Gastrocnemius medialis (tissue), 4 donors: Measurements from ENCODE around the gene GOPC. TPM values are rescaled to one million over a fixed set of nuclear protein-coding genes. Genes with fewer than 3 reads are reported as not detected.

Experiments used
- ATAC-seq, 2 donors: fragments of 150-250 bp; one replicate each; pipeline ENCODE4 v1.9.1; 2016
- DNase-seq, 2 donors: peaks; one replicate each; pipeline ENCODE4 v3.0.0-alpha.2; 2019
- H3K27ac ChIP-seq, 4 donors: fragments of 200-600 bp; sonication (generic); 1 replicate in 1 of 4; 2 replicates in 3 of 4; pipeline ENCODE4 v1.5.1; 2016 to 2018; ENCODE audit warnings: mild to moderate bottlenecking in 2 of 4, moderate library complexity in 1 of 4
- H3K27me3 ChIP-seq, 3 donors: fragments of 200-600 bp; sonication (generic) in 2 of 3; 1 replicate in 1 of 3; 2 replicates in 2 of 3; pipeline versions ENCODE4 v1.5.1 to v1.6.0; 2016 to 2019; ENCODE audit warnings: mild to moderate bottlenecking in 1 of 3, moderate library complexity in 1 of 3
- H3K36me3 ChIP-seq, 2 donors: fragments of 200-600 bp; sonication (generic) in 1 of 2; one replicate each; pipeline ENCODE4 v1.5.1; 2017 to 2018
- H3K4me1 ChIP-seq, 2 donors: fragments of 200-600 bp; sonication (generic) in 1 of 2; one replicate each; pipeline ENCODE4 v1.5.1; 2016 to 2017; ENCODE audit warnings: mild to moderate bottlenecking in 2 of 2
- H3K4me3 ChIP-seq, 4 donors: fragments of 200-600 bp; sonication (generic) in 3 of 4; 1 replicate in 1 of 4; 2 replicates in 3 of 4; pipeline ENCODE4 v1.5.1; 2016 to 2019; ENCODE audit warnings: mild to moderate bottlenecking in 2 of 4
- H3K9me3 ChIP-seq, 3 donors: fragments of 200-600 bp; sonication (generic) in 2 of 3; 1 replicate in 1 of 3; 2 replicates in 2 of 3; pipeline ENCODE4 v1.5.1; 2016 to 2019
- POLR2A ChIP-seq, 2 donors: fragments of 450-650 bp; IDR thresholded peaks; one replicate each; pipeline ENCODE4 v1.6.1; 2017; ENCODE audit warnings: antibody characterized with exemption in 2 of 2, mild to moderate bottlenecking in 2 of 2, moderate library complexity in 2 of 2
- in situ Hi-C, 4 donors: fragments of 200-750 bp; cut with MboI; loops; one replicate each; pipeline versions ENCODE4 v1.15.0 to v1.8.0; 2017; ENCODE audit warnings: low sequenced_read_pairs in 4 of 4
- intact Hi-C: fragments of 100-400 bp; cut with DNase I; formaldehyde crosslinking; loops from one replicate; pipeline ENCODE4 v1.15.1; 2023; ENCODE audit warnings: low total_unique reads
- total RNA-seq, 4 donors: library from RNA; depleted of rRNA; stranded (reverse); fragments of >200 nt; gene quantifications; one replicate each; pipeline versions ENCODE4 v1.1.0 to v1.2.3, GENCODE V29; 2016
- TF ChIP-seq, protein P1 (sequence below), 5 experiments: fragments of 450-650 bp in 3 of 5; fragments of 200-600 bp in 2 of 5; sonication (generic) in 2 of 5; IDR thresholded peaks in 4 of 5; conservative IDR thresholded peaks in 1 of 5; 1 replicate in 4 of 5; 2 replicates in 1 of 5; pipeline ENCODE4 v1.5.1; 2016 to 2019; ENCODE audit warnings: antibody characterized with exemption in 5 of 5, mild to moderate bottlenecking in 3 of 5, moderate library complexity in 3 of 5

GOPC gene
- total RNA-seq, 4 donors from 2014 or later: 12.0 to 19.3 (median 13.6) TPM

DNA sequence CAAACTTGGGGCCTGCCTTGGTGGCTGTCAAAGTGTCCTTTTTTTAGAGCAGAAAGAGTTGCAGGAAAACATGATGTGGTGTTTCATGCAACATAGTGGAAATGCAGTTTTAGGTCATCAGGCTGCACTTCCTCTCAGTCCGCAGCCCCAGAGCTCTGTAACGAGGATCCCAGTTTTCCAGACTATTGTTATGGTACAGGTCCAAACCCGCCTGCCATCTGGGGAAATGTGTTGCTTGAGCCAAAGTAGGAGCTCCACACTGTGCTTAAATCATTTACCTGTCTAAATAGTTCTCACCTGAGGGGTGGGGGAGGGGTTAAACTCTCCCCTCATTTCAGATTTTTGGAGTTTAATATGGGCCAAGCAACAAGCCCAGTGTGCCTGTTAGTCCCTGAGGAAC lies 59.8 kb downstream of the GOPC start:
- no peak overlapping the region for H3K27ac ChIP-seq
- ATAC-seq (no peak), DNase-seq (no peak)
- H3K27me3 ChIP-seq: no peaks in the 10 kb centered on the region
- H3K9me3 ChIP-seq: no peaks in the 10 kb centered on the region
- H3K4me1 ChIP-seq: peaks cover 10% of the 10 kb centered on the region in 2 donors
- peaks cover 0 to 13% of the 10 kb centered on the region in 2 donors for H3K36me3 ChIP-seq
- no peak overlapping the region for H3K4me3 ChIP-seq
- intact Hi-C loops: no loop called here
- in situ Hi-C loops: no loop called here
- no peak for TF ChIP-seq POLR2A (IDR thresholded peaks at IDR 0.05)
- TF ChIP-seq, protein P1, sequence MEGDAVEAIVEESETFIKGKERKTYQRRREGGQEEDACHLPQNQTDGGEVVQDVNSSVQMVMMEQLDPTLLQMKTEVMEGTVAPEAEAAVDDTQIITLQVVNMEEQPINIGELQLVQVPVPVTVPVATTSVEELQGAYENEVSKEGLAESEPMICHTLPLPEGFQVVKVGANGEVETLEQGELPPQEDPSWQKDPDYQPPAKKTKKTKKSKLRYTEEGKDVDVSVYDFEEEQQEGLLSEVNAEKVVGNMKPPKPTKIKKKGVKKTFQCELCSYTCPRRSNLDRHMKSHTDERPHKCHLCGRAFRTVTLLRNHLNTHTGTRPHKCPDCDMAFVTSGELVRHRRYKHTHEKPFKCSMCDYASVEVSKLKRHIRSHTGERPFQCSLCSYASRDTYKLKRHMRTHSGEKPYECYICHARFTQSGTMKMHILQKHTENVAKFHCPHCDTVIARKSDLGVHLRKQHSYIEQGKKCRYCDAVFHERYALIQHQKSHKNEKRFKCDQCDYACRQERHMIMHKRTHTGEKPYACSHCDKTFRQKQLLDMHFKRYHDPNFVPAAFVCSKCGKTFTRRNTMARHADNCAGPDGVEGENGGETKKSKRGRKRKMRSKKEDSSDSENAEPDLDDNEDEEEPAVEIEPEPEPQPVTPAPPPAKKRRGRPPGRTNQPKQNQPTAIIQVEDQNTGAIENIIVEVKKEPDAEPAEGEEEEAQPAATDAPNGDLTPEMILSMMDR (IDR thresholded peaks at IDR 0.05 in 4 of 5, conservative IDR thresholded peaks at IDR 0.05 in 1 of 5): no peak

GRCh38 chr6:117540670-117541069 lies 61.6 kb downstream of the GOPC start:
- Histone ChIP-seq H3K4me3 (no peak overlapping the region), H3K36me3 (peaks cover 0 to 13% of the 10 kb centered on the region in 2 donors), H3K27ac (no peak overlapping the region), H3K27me3 (no peaks in the 10 kb centered on the region), H3K9me3 (no peaks in the 10 kb centered on the region), H3K4me1 (peaks cover 4 to 8% of the 10 kb centered on the region in 2 donors)
- TF ChIP-seq, protein P1 (IDR thresholded peaks at IDR 0.05 in 4 of 5, conservative IDR thresholded peaks at IDR 0.05 in 1 of 5): no peak
- no peak for TF ChIP-seq POLR2A (IDR thresholded peaks at IDR 0.05)
- no peak for ATAC-seq
- intact Hi-C loops (no loop called here), in situ Hi-C loops (no loop called here)
- DNase-seq: no peak

- in situ Hi-C loops (no loop called here), intact Hi-C loops (no loop called here)
- TF ChIP-seq POLR2A (IDR thresholded peaks at IDR 0.05): no peak
- TF ChIP-seq, protein P1 (IDR thresholded peaks at IDR 0.05 in 4 of 5, conservative IDR thresholded peaks at IDR 0.05 in 1 of 5): no peak
- Histone ChIP-seq H3K9me3 (no peaks in the 10 kb centered on the region), H3K36me3 (peaks cover 0 to 13% of the 10 kb centered on the region in 2 donors), H3K27me3 (no peaks in the 10 kb centered on the region), H3K4me1 (peaks cover 0 to 4% of the 10 kb centered on the region in 2 donors), H3K27ac (no peak overlapping the region), H3K4me3 (no peak overlapping the region)
- DNase-seq: no peak
- no peak for ATAC-seq
These were observed 63.7 kb downstream of the GOPC start for GRCh38 chr6:117538615-117539014.

DNA sequence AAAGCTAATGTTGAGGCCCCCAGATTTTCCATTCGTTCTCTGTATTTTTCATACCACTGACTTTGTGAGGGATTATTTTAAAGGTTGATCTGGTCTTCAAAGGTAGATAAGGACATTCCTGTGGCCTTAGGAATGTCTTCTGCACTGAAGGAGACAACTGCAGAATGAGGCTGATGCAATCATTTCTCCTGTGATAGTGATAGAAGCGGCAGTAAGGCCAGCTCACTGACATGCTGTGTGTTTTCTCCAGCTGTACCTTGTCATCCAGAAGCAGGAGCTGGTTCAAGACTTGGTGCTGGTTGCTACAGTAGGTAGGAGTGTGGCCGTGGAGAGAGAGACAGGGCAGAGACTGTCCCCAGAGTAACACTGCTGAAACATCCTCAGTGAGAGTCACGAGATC lies 66.0 kb downstream of the GOPC start:
- in situ Hi-C loops: no loop called here
- H3K36me3 ChIP-seq: peaks cover 0 to 5% of the 10 kb centered on the region in 2 donors
- H3K27ac ChIP-seq: peak overlapping the region in 2 of 4 donors; percentile 46 to 68
- DNase-seq (no peak), ATAC-seq (no peak)
- H3K27me3 ChIP-seq: no peaks in the 10 kb centered on the region
- peaks cover 0 to 4% of the 10 kb centered on the region in 2 donors for H3K4me1 ChIP-seq
- no peaks in the 10 kb centered on the region for H3K9me3 ChIP-seq
- H3K4me3 ChIP-seq: no peak overlapping the region
- TF ChIP-seq, protein P1 (IDR thresholded peaks at IDR 0.05 in 4 of 5, conservative IDR thresholded peaks at IDR 0.05 in 1 of 5): no peak
- TF ChIP-seq POLR2A (IDR thresholded peaks at IDR 0.05): no peak
- intact Hi-C loops: no loop called here

DNA sequence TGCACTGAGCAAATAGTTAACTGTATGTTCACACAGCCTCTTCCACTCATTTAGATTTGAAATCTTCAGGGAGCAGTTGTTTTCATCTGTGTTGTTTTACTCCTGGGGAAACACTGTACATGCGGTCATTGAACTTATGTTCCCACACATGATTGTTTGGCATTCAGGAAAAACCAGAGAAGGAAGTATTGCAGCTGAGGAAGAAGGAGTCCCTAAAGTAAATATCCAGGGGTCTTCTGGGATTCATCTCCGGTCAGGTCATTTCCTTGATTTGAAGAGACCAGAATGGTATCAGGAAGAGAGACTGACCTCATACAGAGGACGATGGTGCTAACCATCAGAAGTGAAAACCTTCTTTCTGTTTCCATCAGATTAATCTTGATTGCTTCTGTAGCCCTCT lies 67.3 kb downstream of the GOPC start:
- in situ Hi-C loops (no loop called here), intact Hi-C loops (no loop called here)
- H3K4me3 ChIP-seq: no peak overlapping the region
- DNase-seq (no peak), ATAC-seq (peak; percentile 30 to 44)
- TF ChIP-seq POLR2A (IDR thresholded peaks at IDR 0.05): no peak
- TF ChIP-seq, protein P1 (IDR thresholded peaks at IDR 0.05 in 4 of 5, conservative IDR thresholded peaks at IDR 0.05 in 1 of 5): no peak
- H3K36me3 ChIP-seq: peaks cover 0 to 5% of the 10 kb centered on the region in 2 donors
- H3K27ac ChIP-seq: peak overlapping the region in 3 of 4 donors; percentile 39 to 68 (median 46)
- H3K4me1 ChIP-seq: peaks cover 0 to 4% of the 10 kb centered on the region in 2 donors
- no peaks in the 10 kb centered on the region for H3K27me3 ChIP-seq
- H3K9me3 ChIP-seq: no peaks in the 10 kb centered on the region
